GM23248 (cell line): ENCODE results near the gene LRBA.

Source experiments
- EZH2 ChIP-seq: fragments of 200-600 bp; sonication (generic); IDR thresholded peaks from 2 replicates; pipeline ENCODE4 v1.6.1; 2018; ENCODE audit warnings: antibody characterized with exemption, mild to moderate bottlenecking; ENCODE audit not compliant: insufficient read depth, poor library complexity, severe bottlenecking
- EZH2phosphoT487 ChIP-seq: fragments of 200-600 bp; sonication (generic); IDR thresholded peaks from 2 replicates; pipeline ENCODE4 v1.6.1; 2018; ENCODE audit warnings: antibody characterized with exemption, moderate library complexity, mild to moderate bottlenecking, low read depth; ENCODE audit not compliant: insufficient read depth

GRCh38 chr4:150680651-150681050 is 334.4 kb downstream of the LRBA start:
- TF ChIP-seq EZH2 (no peak), EZH2phosphoT487 (no peak)
